ENCODE data around the gene PAX5.

DNA sequence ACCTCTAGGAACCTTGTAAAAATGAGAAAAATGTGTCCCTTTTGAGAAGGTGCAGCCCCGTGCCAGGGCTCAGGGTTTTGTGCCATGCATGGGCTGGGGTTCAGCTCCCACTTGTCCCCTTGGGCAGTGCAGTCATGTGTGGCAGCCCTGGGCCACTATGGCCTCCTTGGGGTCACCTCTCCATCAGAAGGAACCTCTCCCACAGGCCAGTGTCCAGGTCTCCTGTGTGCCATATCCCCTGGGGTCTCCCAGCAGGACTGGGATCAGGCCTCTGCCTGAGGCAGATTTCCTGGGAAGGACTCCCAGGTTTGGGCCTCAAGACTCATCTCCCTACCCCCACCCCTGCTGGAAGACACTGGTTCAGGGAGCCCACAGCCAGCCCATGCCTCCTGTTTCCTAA is 189.1 kb downstream of the PAX5 start:
- no peak for TF ChIP-seq POLR2A (IDR thresholded peaks at IDR 0.05)
- TF ChIP-seq, protein P1, sequence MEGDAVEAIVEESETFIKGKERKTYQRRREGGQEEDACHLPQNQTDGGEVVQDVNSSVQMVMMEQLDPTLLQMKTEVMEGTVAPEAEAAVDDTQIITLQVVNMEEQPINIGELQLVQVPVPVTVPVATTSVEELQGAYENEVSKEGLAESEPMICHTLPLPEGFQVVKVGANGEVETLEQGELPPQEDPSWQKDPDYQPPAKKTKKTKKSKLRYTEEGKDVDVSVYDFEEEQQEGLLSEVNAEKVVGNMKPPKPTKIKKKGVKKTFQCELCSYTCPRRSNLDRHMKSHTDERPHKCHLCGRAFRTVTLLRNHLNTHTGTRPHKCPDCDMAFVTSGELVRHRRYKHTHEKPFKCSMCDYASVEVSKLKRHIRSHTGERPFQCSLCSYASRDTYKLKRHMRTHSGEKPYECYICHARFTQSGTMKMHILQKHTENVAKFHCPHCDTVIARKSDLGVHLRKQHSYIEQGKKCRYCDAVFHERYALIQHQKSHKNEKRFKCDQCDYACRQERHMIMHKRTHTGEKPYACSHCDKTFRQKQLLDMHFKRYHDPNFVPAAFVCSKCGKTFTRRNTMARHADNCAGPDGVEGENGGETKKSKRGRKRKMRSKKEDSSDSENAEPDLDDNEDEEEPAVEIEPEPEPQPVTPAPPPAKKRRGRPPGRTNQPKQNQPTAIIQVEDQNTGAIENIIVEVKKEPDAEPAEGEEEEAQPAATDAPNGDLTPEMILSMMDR (IDR thresholded peaks at IDR 0.05), result no peak
